OCI-LY1 (cell line): ENCODE measurements around the gene FRAS1.

Experiments
- CTCF ChIP-seq: fragments of 200-600 bp; sonication (generic), shearing (Covaris generic); IDR thresholded peaks from 2 replicates; pipeline ENCODE4 v1.5.1; 2017; ENCODE audit warnings: mild to moderate bottlenecking, antibody characterized with exemption, low read length, moderate library complexity, mixed read lengths
- EZH2 ChIP-seq: fragments of 200-600 bp; sonication (generic), shearing (Covaris generic); IDR thresholded peaks from 2 replicates; pipeline ENCODE4 v1.8.0; 2017; ENCODE audit warnings: borderline replicate concordance, mixed run types, mild to moderate bottlenecking, antibody characterized with exemption, low read length, moderate library complexity, mixed read lengths

- TF ChIP-seq CTCF: no peak
- no peak for TF ChIP-seq EZH2
Observed at GRCh38 chr4:78119698-78120097, 62.6 kb downstream of the FRAS1 start.
